Liver (tissue), 9 donors: ENCODE measurements around the gene ENTPD1. TPM values are rescaled to one million over a fixed set of nuclear protein-coding genes. Genes with fewer than 3 reads are reported as not detected.

Source experiments
- DNase-seq: peaks from one replicate; pipeline ENCODE4 v3.0.0-alpha.2; 2017; ENCODE audit warnings: low spot score
- H3K27ac ChIP-seq, 2 donors: one replicate each; pipeline ENCODE4 v1.7.0; 2013; ENCODE audit warnings: inconsistent platforms in 2 of 2, low read length in 2 of 2, control low read depth in 1 of 2, low read depth in 1 of 2, mild to moderate bottlenecking in 1 of 2
- H3K27me3 ChIP-seq, 4 donors: one replicate each; pipeline versions ENCODE4 v1.6.1 to v1.7.0; 2013; ENCODE audit warnings: low read length in 3 of 4, inconsistent platforms in 1 of 4, mild to moderate bottlenecking in 1 of 4, moderate library complexity in 1 of 4; ENCODE audit not compliant: control insufficient read depth in 4 of 4, insufficient read depth in 4 of 4
- H3K36me3 ChIP-seq, 4 donors: one replicate each; pipeline versions ENCODE4 v1.6.1 to v1.7.0; 2013; ENCODE audit warnings: low read length in 3 of 4, mild to moderate bottlenecking in 3 of 4, low read depth in 1 of 4, moderate library complexity in 1 of 4; ENCODE audit not compliant: control insufficient read depth in 4 of 4, insufficient read depth in 3 of 4
- H3K4me1 ChIP-seq, 4 donors: one replicate each; pipeline versions ENCODE4 v1.6.1 to v1.7.0; 2013; ENCODE audit warnings: low read length in 3 of 4, mild to moderate bottlenecking in 3 of 4, moderate library complexity in 1 of 4; ENCODE audit not compliant: control insufficient read depth in 4 of 4, insufficient read depth in 4 of 4
- H3K4me3 ChIP-seq, 3 donors: one replicate each; pipeline versions ENCODE4 v1.6.1 to v1.7.0; 2013; ENCODE audit warnings: low read length in 3 of 3, control low read depth in 1 of 3, low read depth in 1 of 3, mild to moderate bottlenecking in 1 of 3
- H3K9ac ChIP-seq, 2 donors: one replicate each; pipeline ENCODE4 v1.7.0; 2013; ENCODE audit warnings: low read length in 2 of 2, mild to moderate bottlenecking in 2 of 2, moderate library complexity in 2 of 2, control low read depth in 1 of 2, low read depth in 1 of 2
- H3K9me3 ChIP-seq, 4 donors: one replicate each; pipeline versions ENCODE4 v1.6.1 to v1.7.0; 2013; ENCODE audit warnings: low read length in 3 of 4; ENCODE audit not compliant: control insufficient read depth in 4 of 4
- ATF3 ChIP-seq: IDR thresholded peaks from 2 replicates; pipeline ENCODE4 v1.6.1; 2016; ENCODE audit warnings: antibody characterized with exemption
- FOXA1 ChIP-seq: IDR thresholded peaks from 2 replicates; pipeline ENCODE4 v1.6.1; 2016; ENCODE audit warnings: antibody characterized with exemption
- HNF4G ChIP-seq: IDR thresholded peaks from 2 replicates; pipeline ENCODE4 v1.6.1; 2016; ENCODE audit warnings: antibody characterized with exemption
- JUND ChIP-seq, 2 donors: IDR thresholded peaks; 2 replicates each; pipeline ENCODE4 v1.6.1; 2016; ENCODE audit warnings: antibody characterized with exemption in 2 of 2
- MAX ChIP-seq: IDR thresholded peaks from 2 replicates; pipeline ENCODE4 v1.6.1; 2016; ENCODE audit warnings: antibody characterized with exemption
- NR2F2 ChIP-seq: IDR thresholded peaks from 2 replicates; pipeline ENCODE4 v1.6.1; 2016; ENCODE audit warnings: antibody characterized with exemption
- RAD21 ChIP-seq, 2 donors: IDR thresholded peaks; 2 replicates each; pipeline ENCODE4 v1.6.1; 2016; ENCODE audit warnings: antibody characterized with exemption in 2 of 2, mild to moderate bottlenecking in 2 of 2
- REST ChIP-seq: IDR thresholded peaks from 2 replicates; pipeline ENCODE4 v1.6.1; 2016; ENCODE audit warnings: antibody characterized with exemption, mild to moderate bottlenecking
- RXRA ChIP-seq, 2 donors: IDR thresholded peaks; 2 replicates each; pipeline ENCODE4 v1.6.1; 2017 to 2018; ENCODE audit warnings: antibody characterized with exemption in 2 of 2, mild to moderate bottlenecking in 1 of 2
- TAF1 ChIP-seq: conservative IDR thresholded peaks from 2 replicates; pipeline ENCODE4 v1.6.1; 2016; ENCODE audit warnings: antibody characterized with exemption, mild to moderate bottlenecking
- YY1 ChIP-seq: IDR thresholded peaks from 2 replicates; pipeline ENCODE4 v1.6.1; 2016; ENCODE audit warnings: antibody characterized with exemption, mild to moderate bottlenecking
- WGBS: extraction: QIAGEN DNeasy Blood & Tissue Kit; methylation state at CpG from one replicate; pipeline ENCODE4 v1.1.7; 2013; 5-methylcytosine and 5-hydroxymethylcytosine counted together
- polyA plus RNA-seq, 2 donors: library from polyadenylated mRNA; stranded (reverse) in 1 of 2; unstranded in 1 of 2; fragments of 200-250 nt in 1 of 2; fragments of >200 nt in 1 of 2; fragmentation: Nextera tagmentation in 1 of 2; extraction: Ambion mirVana in 1 of 2; gene quantifications; one replicate each; pipeline versions ENCODE4 v1.2.1 to v1.2.3, GENCODE V29; 2013 to 2015
- total RNA-seq, 2 donors: library from RNA; depleted of rRNA; stranded (reverse); fragments of >200 nt; gene quantifications; one replicate each; pipeline ENCODE4 v1.2.3, GENCODE V29; 2014
- TF ChIP-seq, protein P1 (sequence below): IDR thresholded peaks from 2 replicates; pipeline ENCODE4 v1.6.1; 2016; ENCODE audit warnings: antibody characterized with exemption
- TF ChIP-seq, protein P2 (sequence below): fragments of 150-350 bp; IDR thresholded peaks from 2 replicates; pipeline ENCODE4 v1.5.1; 2017; ENCODE audit warnings: improper control_type of control experiment, low read depth, low read length; ENCODE audit not compliant: missing input control
- donor health status: healthy.
- donor health status: healthy.
- donor health status: healthy.
- donor health status: healthy.
- donor health status: healthy.

The ENTPD1 gene
- total and polyA plus RNA-seq, 4 donors = 2.1 to 8.0 (median 4.3) TPM

DNA sequence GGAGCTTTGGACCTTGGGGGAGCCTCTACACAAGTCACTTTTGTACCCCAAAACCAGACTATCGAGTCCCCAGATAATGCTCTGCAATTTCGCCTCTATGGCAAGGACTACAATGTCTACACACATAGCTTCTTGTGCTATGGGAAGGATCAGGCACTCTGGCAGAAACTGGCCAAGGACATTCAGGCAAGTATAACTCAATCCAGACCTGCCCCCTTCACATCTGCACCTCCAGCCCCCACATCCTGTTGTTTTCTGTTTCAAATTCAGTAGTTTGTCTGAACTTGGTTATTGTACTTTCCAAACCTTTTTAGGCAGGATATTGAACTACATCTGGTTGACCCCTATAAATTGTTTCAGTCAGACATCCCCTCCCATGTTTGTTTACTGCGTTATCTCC lies 89.4 kb downstream of the ENTPD1 start:
- TF ChIP-seq JUND (IDR thresholded peaks at IDR 0.05) (no peak), FOXA1 (no peak), MAX (no peak), NR2F2 (no peak), ATF3 (no peak), HNF4G (no peak)
- TF ChIP-seq, protein P1, sequence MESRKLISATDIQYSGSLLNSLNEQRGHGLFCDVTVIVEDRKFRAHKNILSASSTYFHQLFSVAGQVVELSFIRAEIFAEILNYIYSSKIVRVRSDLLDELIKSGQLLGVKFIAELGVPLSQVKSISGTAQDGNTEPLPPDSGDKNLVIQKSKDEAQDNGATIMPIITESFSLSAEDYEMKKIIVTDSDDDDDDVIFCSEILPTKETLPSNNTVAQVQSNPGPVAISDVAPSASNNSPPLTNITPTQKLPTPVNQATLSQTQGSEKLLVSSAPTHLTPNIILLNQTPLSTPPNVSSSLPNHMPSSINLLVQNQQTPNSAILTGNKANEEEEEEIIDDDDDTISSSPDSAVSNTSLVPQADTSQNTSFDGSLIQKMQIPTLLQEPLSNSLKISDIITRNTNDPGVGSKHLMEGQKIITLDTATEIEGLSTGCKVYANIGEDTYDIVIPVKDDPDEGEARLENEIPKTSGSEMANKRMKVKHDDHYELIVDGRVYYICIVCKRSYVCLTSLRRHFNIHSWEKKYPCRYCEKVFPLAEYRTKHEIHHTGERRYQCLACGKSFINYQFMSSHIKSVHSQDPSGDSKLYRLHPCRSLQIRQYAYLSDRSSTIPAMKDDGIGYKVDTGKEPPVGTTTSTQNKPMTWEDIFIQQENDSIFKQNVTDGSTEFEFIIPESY = no peak
- peaks cover 0 to 3% (median 0%) of the 10 kb centered on the region in 4 donors for H3K4me1 ChIP-seq
- no peak overlapping the region for H3K9ac ChIP-seq
- 89% methylated on average over 3 of the region's 3 CpGs for WGBS
- no peaks in the 10 kb centered on the region for H3K9me3 ChIP-seq
- no peak overlapping the region for H3K27ac ChIP-seq
- no peak for DNase-seq
- H3K36me3 ChIP-seq = peaks cover 0 to 2% (median 0%) of the 10 kb centered on the region in 4 donors
- no peaks in the 10 kb centered on the region for H3K27me3 ChIP-seq
- no peak overlapping the region for H3K4me3 ChIP-seq

- no peaks in the 10 kb centered on the region for H3K27me3 ChIP-seq
- H3K9me3 ChIP-seq = no peaks in the 10 kb centered on the region
- TF ChIP-seq, protein P1 = no peak
- TF ChIP-seq NR2F2 (no peak), YY1 (no peak), TAF1 (no peak), RAD21 (IDR thresholded peaks at IDR 0.05) (no peak)
- no peak overlapping the region for H3K27ac ChIP-seq
- H3K9ac ChIP-seq = no peak overlapping the region
- DNase-seq = no peak
- H3K4me1 ChIP-seq = no peaks in the 10 kb centered on the region
- no peak overlapping the region for H3K4me3 ChIP-seq
- peaks cover 0 to 2% (median 0%) of the 10 kb centered on the region in 4 donors for H3K36me3 ChIP-seq
Observed at GRCh38 chr10:95847007-95847406, 91.0 kb downstream of the ENTPD1 start.

- Histone ChIP-seq H3K9ac (no peak overlapping the region), H3K27ac (no peak overlapping the region), H3K27me3 (no peaks in the 10 kb centered on the region), H3K9me3 (no peaks in the 10 kb centered on the region), H3K4me1 (no peaks in the 10 kb centered on the region), H3K36me3 (no peaks in the 10 kb centered on the region), H3K4me3 (no peak overlapping the region)
- TF ChIP-seq REST (no peak), RAD21 (IDR thresholded peaks at IDR 0.05) (no peak), RXRA (IDR thresholded peaks at IDR 0.05) (no peak)
- TF ChIP-seq, protein P2, sequence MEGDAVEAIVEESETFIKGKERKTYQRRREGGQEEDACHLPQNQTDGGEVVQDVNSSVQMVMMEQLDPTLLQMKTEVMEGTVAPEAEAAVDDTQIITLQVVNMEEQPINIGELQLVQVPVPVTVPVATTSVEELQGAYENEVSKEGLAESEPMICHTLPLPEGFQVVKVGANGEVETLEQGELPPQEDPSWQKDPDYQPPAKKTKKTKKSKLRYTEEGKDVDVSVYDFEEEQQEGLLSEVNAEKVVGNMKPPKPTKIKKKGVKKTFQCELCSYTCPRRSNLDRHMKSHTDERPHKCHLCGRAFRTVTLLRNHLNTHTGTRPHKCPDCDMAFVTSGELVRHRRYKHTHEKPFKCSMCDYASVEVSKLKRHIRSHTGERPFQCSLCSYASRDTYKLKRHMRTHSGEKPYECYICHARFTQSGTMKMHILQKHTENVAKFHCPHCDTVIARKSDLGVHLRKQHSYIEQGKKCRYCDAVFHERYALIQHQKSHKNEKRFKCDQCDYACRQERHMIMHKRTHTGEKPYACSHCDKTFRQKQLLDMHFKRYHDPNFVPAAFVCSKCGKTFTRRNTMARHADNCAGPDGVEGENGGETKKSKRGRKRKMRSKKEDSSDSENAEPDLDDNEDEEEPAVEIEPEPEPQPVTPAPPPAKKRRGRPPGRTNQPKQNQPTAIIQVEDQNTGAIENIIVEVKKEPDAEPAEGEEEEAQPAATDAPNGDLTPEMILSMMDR = no peak
- 54% methylated on average over 2 of the region's 2 CpGs for WGBS
- DNase-seq = no peak
Observed at GRCh38 chr10:95848841-95849240, 92.9 kb downstream of the ENTPD1 start.
